Measurements from ENCODE around the gene STPG3. TPM values are rescaled to one million over a fixed set of nuclear protein-coding genes. Genes with fewer than 3 reads are reported as not detected.
A peak's percentile ranks its signal among the peaks of the same experiment; 100 is the strongest.

Gene STPG3
- total and polyA plus RNA-seq, 2 of the 4 experiments (the other 2 are of a cell fraction) = not detected

DNA sequence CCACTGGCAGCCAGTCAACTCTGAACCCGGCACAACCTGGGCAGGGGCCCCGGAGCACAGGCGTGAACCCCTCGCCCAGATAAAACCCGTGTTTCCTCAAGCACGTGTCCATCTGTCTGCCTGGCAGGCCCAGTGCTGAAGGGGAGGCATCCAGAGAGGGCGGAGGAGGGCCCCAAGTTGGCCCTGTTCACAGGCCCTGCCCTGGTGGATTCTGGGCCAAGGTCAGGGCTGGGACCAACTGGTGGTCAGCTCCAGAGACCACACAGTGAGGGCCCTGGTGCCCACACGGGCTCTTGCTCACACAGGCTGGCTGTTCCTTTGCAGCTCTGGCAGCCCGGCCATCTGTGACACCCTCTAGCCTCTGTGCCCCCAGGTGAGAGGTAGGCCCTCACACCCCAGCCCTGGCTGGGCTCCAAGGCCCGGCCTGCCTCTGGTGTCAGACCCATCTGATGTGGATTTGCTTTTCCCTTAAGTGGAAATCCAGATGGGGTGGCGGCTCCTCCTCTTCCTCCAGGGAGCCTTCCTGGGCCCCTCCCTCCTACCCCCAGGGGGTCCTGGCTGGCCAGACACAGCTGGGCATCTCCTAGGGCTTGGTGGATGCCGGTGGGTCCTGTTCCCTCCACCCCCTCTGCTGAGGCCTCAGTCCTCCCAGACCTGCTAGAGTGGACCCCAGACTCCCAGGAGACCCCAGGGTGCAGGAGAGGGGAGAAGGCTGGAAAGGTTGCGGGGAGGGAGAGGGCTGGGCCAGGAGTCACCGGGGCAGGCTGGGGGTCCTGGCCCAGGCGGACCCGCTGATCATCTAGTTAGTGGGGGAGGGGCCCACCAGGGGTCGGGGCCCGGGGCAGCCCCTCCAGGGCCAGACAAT lies 525 bp upstream of the STPG3 start:
- no peak overlapping the region for H3K23ac ChIP-seq (ENCODE audit: low read depth, low read length)
- BruUV-seq (replicated peaks) = no TSS peak
- ChIA-PET POLR2A (ENCODE audit: unreplicated experiment) (no interaction called here), CTCF (no interaction called here)
- no peak overlapping the region for H2BK5ac ChIP-seq (ENCODE audit: low read depth, low read length, poor library complexity, severe bottlenecking)
- no peak overlapping the region for H3K4ac ChIP-seq (ENCODE audit: low read depth, low read length)
- peaks cover 4 to 9% of the 10 kb centered on the region in 2 experiments; a peak in 3 of 4 replicates for H3K79me1 ChIP-seq (ENCODE audit: low read depth in 1 of 2, low read length in 2 of 2)
- H3K18ac ChIP-seq (ENCODE audit: low read depth, low read length) = no peak overlapping the region
- dilution Hi-C loops (cut with HindIII; ENCODE audit: low sequenced_read_pairs, unreplicated experiment) (no loop called here), intact Hi-C loops (cut with micrococcal nuclease) (no loop called here), in situ Hi-C loops (cut with MboI; ENCODE audit: low sequenced_read_pairs) (no loop called here)
- H4K5ac ChIP-seq (ENCODE audit: low read depth, low read length) = no peak overlapping the region
- no peak overlapping the region for H3K9ac ChIP-seq (ENCODE audit: low read depth, low read length)
- peak overlapping the region; percentile 72 for H2AK9ac ChIP-seq (replicated peaks; ENCODE audit: low read depth, low read length, poor library complexity)
- no peak overlapping the region for H4K91ac ChIP-seq (ENCODE audit: insufficient read depth, low read depth, low read length)
- no peak overlapping the region for H3K4me2 ChIP-seq (ENCODE audit: low read depth, low read length)
- H2AK5ac ChIP-seq (ENCODE audit: low read depth, low read length) = no peak overlapping the region
- WGBS, 2 experiments (ENCODE audit: extremely low coverage in 2 of 2, insufficient read length in 1 of 2) = 71% methylated on average over 7 of the region's 18 CpGs; no CpG with 5 or more reads in 1 of the 2 experiments
- H3K4me3 ChIP-seq (ENCODE audit: insufficient read depth, low read depth, low read length) = no peak overlapping the region
- H3K56ac ChIP-seq (ENCODE audit: extremely low read depth, insufficient read depth, low read length) = no peak overlapping the region
- H2BK15ac ChIP-seq (ENCODE audit: low read depth, low read length) = no peak overlapping the region
- DNase-seq (no peak), ATAC-seq (ENCODE audit: low read depth) (no peak)
- no peak overlapping the region for H3K14ac ChIP-seq (replicated peaks; ENCODE audit: low read depth, low read length)
- peaks cover 6% of the 10 kb centered on the region for H3K4me1 ChIP-seq (ENCODE audit: control insufficient read depth, insufficient read depth, low read length)
- H3K9me1 ChIP-seq (ENCODE audit: insufficient read depth, low read length) = no peaks in the 10 kb centered on the region
- H2AFZ ChIP-seq (replicated peaks; ENCODE audit: low read length, poor library complexity) = peak overlapping the region; percentile 56
- H4K8ac ChIP-seq (ENCODE audit: low read depth in 2 of 2, low read length in 2 of 2) = no peak overlapping the region
- H2BK20ac ChIP-seq (ENCODE audit: low read depth, low read length) = no peak overlapping the region
- no peaks in the 10 kb centered on the region for H4K20me1 ChIP-seq (ENCODE audit: insufficient read depth, low read length)
- no peak overlapping the region for H3K27ac ChIP-seq (ENCODE audit: insufficient read depth, low read length)
- H3K27me3 ChIP-seq (ENCODE audit: control insufficient read depth, insufficient read depth, low read length) = no peaks in the 10 kb centered on the region
- TF ChIP-seq CHD1 (IDR thresholded peaks at IDR 0.05; ENCODE audit: low read depth, low read length) = no peak
- TF ChIP-seq, protein P1, sequence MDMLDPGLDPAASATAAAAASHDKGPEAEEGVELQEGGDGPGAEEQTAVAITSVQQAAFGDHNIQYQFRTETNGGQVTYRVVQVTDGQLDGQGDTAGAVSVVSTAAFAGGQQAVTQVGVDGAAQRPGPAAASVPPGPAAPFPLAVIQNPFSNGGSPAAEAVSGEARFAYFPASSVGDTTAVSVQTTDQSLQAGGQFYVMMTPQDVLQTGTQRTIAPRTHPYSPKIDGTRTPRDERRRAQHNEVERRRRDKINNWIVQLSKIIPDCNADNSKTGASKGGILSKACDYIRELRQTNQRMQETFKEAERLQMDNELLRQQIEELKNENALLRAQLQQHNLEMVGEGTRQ (IDR thresholded peaks at IDR 0.05; ENCODE audit: low read depth, low read length) = no peak
- TF ChIP-seq RCOR1 (IDR thresholded peaks at IDR 0.05; ENCODE audit: insufficient replicate concordance, low read length) = no peak
- no peak for TF ChIP-seq MXI1 (IDR thresholded peaks at IDR 0.05; ENCODE audit: borderline replicate concordance, low read depth, low read length)
- no peaks in the 10 kb centered on the region for H3K36me3 ChIP-seq (ENCODE audit: control insufficient read depth, insufficient read depth, low read length)
- H2BK120ac ChIP-seq (ENCODE audit: low read depth, low read length) = no peak overlapping the region
- H3K9me3 ChIP-seq (ENCODE audit: control insufficient read depth, insufficient read depth, low read length) = no peaks in the 10 kb centered on the region

Measured in IMR-90 (cell line).